H1 (cell line): Measurements from ENCODE around the gene NUDT9. TPM values are rescaled to one million over a fixed set of nuclear protein-coding genes. Genes with fewer than 3 reads are reported as not detected.

Source experiments
- NANOG ChIP-seq: IDR thresholded peaks from 2 replicates; pipeline ENCODE4 v1.6.1; 2011; ENCODE audit warnings: low read length, low read depth, mild to moderate bottlenecking, inconsistent platforms; ENCODE audit not compliant: insufficient read depth, poor library complexity, severe bottlenecking
- RBBP5 ChIP-seq: IDR thresholded peaks from 2 replicates; pipeline ENCODE4 v1.7.1; 2012; ENCODE audit warnings: low read depth, mild to moderate bottlenecking, inconsistent platforms, low read length, moderate library complexity, borderline replicate concordance
- RXRA ChIP-seq: IDR thresholded peaks from 2 replicates; pipeline ENCODE4 v1.6.1; 2011; ENCODE audit warnings: low read depth, mild to moderate bottlenecking, low read length, moderate library complexity; ENCODE audit not compliant: insufficient read depth
- polyA plus RNA-seq, 7 experiments: library from polyadenylated mRNA; depleted of rRNA in 3 of 7; stranded (reverse) in 5 of 7; unstranded in 2 of 7; fragments of >200 nt in 5 of 7; fragments of 200-250 nt in 2 of 7; gene quantifications; 1 replicate in 5 of 7; 2 replicates in 1 of 7; 4 replicates in 1 of 7; pipeline versions ENCODE4 v1.2.1 to v1.2.3, GENCODE V29; 2011 to 2013; ENCODE audit warnings: missing spikeins in 2 of 7, mixed read lengths in 2 of 7
- total RNA-seq: library from RNA; stranded (reverse); fragmentation: NEBNext Ultra II Directional; extraction: Animal tissue kit (Norgen Biotek cat#: 25700); gene quantifications from 2 replicates; pipeline ENCODE4 v1.2.1, GENCODE V29; 2021

The NUDT9 gene
- total and polyA plus RNA-seq, 2 of the 8 experiments (the other 6 are each of a cell fraction or from before 2014, with no cell fraction given): 13.2 to 27.6 TPM

DNA sequence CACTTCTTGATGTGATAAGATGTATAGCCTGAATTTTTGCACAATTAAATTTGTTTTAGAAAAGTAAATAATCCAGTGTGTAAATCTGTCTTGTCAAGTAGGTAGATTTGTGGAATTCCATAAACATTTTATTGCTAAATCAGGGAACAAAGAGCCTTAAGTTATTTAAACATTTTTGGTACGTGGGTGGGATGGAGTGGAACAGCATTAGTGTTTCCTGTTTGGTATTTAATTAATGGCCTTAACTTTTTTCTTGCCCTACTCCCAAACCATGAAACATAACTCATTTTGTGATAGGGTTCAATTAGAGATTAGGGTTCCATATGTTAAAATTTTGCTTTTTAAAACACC is 5.1 kb downstream of the NUDT9 start (continued):
- no peak for TF ChIP-seq RXRA
- TF ChIP-seq NANOG: no peak
- TF ChIP-seq RBBP5: no peak
